ENCODE measurements around the gene WDFY2. TPM values are rescaled to one million over a fixed set of nuclear protein-coding genes. Genes with fewer than 3 reads are reported as not detected.

WDFY2 gene
- total RNA-seq, 1 donor: 11.9 TPM

DNA sequence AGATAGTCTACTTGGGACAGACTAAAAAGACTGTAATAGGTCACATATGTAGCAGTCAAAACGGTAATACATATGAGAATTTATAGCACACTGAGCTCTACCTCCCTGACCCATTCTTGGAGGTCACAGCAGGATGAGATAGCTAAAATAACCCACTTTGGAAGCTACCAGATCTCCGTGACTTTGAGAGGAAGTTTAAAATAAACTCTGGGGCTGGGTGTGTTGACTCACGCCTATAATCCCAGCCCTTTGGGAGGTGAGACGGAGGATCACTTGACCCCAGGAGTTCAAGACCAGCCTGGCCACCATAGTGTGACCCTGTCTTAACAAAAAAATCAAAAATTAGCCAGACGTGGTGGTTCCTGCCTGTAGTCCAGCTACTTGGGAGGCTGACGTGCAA, 174.4 kb downstream of the WDFY2 start:
- no peaks in the 10 kb centered on the region for H3K79me2 ChIP-seq (ENCODE audit: insufficient read depth, low read length)
- peak; percentile 44 for DNase-seq (ENCODE audit: insufficient read length, low spot score, missing footprints)
- no peaks in the 10 kb centered on the region for H3K27me3 ChIP-seq (ENCODE audit: insufficient read depth, low read length)
- H3K27ac ChIP-seq (ENCODE audit: low read depth, low read length): no peak overlapping the region
- H2AFZ ChIP-seq (ENCODE audit: low read length): no peak overlapping the region
- H4K20me1 ChIP-seq (ENCODE audit: insufficient read depth, low read length): no peaks in the 10 kb centered on the region
- H3K4me3 ChIP-seq (ENCODE audit: insufficient read depth, low read length): no peak overlapping the region
- H3K4me2 ChIP-seq (ENCODE audit: insufficient read depth, low read length): no peak overlapping the region
- H3K4me1 ChIP-seq (ENCODE audit: insufficient read depth, low read length): no peaks in the 10 kb centered on the region
- peaks cover 65% of the 10 kb centered on the region for H3K36me3 ChIP-seq (ENCODE audit: insufficient read depth, low read length)
- H3K9me3 ChIP-seq (ENCODE audit: low read depth, low read length): no peaks in the 10 kb centered on the region
- TF ChIP-seq, protein P1, sequence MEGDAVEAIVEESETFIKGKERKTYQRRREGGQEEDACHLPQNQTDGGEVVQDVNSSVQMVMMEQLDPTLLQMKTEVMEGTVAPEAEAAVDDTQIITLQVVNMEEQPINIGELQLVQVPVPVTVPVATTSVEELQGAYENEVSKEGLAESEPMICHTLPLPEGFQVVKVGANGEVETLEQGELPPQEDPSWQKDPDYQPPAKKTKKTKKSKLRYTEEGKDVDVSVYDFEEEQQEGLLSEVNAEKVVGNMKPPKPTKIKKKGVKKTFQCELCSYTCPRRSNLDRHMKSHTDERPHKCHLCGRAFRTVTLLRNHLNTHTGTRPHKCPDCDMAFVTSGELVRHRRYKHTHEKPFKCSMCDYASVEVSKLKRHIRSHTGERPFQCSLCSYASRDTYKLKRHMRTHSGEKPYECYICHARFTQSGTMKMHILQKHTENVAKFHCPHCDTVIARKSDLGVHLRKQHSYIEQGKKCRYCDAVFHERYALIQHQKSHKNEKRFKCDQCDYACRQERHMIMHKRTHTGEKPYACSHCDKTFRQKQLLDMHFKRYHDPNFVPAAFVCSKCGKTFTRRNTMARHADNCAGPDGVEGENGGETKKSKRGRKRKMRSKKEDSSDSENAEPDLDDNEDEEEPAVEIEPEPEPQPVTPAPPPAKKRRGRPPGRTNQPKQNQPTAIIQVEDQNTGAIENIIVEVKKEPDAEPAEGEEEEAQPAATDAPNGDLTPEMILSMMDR (IDR thresholded peaks at IDR 0.05; ENCODE audit: extremely low read depth, low read depth, low read length): no peak

DNA sequence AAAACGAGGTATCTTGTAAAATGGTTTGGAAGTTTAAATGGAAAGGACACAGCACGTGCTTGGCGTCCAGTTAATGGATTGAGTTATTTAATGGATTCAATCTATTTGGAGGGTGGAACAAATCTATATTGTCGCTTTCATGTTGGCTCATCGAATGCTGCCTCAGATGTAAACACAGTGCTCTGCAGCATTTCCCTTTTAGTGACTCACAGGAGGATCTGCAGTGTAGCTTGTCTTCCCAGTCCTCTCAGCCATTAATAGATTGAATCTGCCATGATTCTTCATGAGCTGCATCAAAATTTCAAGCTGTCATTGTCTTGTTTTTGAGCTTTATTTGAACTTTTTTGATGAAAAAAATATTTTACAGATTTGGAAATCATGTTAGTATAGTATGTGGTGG, 175.0 kb downstream of the WDFY2 start:
- TF ChIP-seq, protein P1 (IDR thresholded peaks at IDR 0.05; ENCODE audit: extremely low read depth, low read depth, low read length): no peak
- Histone ChIP-seq H3K4me1 (ENCODE audit: insufficient read depth, low read length) (peaks cover 4% of the 10 kb centered on the region), H3K27ac (ENCODE audit: low read depth, low read length) (no peak overlapping the region), H3K27me3 (ENCODE audit: insufficient read depth, low read length) (no peaks in the 10 kb centered on the region), H3K79me2 (ENCODE audit: insufficient read depth, low read length) (no peaks in the 10 kb centered on the region), H3K36me3 (ENCODE audit: insufficient read depth, low read length) (peaks cover 65% of the 10 kb centered on the region), H3K4me3 (ENCODE audit: insufficient read depth, low read length) (no peak overlapping the region), H2AFZ (ENCODE audit: low read length) (no peak overlapping the region), H3K9me3 (ENCODE audit: low read depth, low read length) (no peaks in the 10 kb centered on the region), H3K4me2 (ENCODE audit: insufficient read depth, low read length) (no peak overlapping the region), H4K20me1 (ENCODE audit: insufficient read depth, low read length) (no peaks in the 10 kb centered on the region)
- peak; percentile 76 for DNase-seq (ENCODE audit: insufficient read length, low spot score, missing footprints)

DNA sequence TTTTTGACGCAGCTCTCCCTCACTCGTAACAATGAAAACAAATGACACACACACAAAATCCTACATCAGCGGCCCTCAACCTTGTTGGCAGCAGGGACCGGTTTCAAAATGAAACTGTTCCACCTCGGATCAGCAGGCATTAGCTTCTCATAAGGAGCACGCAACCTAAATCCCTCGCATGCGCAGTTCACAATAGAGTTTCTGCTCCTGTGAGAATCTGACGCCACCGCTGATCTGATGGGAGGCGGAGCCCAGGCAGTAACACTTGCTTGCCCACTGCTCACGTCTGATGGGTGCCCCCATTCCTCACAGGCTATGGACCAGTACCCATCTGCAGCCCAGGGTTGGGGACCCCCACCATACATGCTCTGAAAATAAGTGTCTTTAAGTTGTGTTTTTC, 176.3 kb downstream of the WDFY2 start:
- no peaks in the 10 kb centered on the region for H3K27me3 ChIP-seq (ENCODE audit: insufficient read depth, low read length)
- no peaks in the 10 kb centered on the region for H4K20me1 ChIP-seq (ENCODE audit: insufficient read depth, low read length)
- peaks cover 57% of the 10 kb centered on the region for H3K36me3 ChIP-seq (ENCODE audit: insufficient read depth, low read length)
- peak overlapping the region; percentile 19 for H3K4me2 ChIP-seq (ENCODE audit: insufficient read depth, low read length)
- H3K79me2 ChIP-seq (ENCODE audit: insufficient read depth, low read length): no peaks in the 10 kb centered on the region
- no peak overlapping the region for H2AFZ ChIP-seq (ENCODE audit: low read length)
- no peak for DNase-seq (ENCODE audit: insufficient read length, low spot score, missing footprints)
- H3K27ac ChIP-seq (ENCODE audit: low read depth, low read length): peak overlapping the region; percentile 44
- TF ChIP-seq, protein P1 (IDR thresholded peaks at IDR 0.05; ENCODE audit: extremely low read depth, low read depth, low read length): no peak
- H3K4me1 ChIP-seq (ENCODE audit: insufficient read depth, low read length): peaks cover 14% of the 10 kb centered on the region
- peak overlapping the region; percentile 7 for H3K4me3 ChIP-seq (ENCODE audit: insufficient read depth, low read length)
- H3K9me3 ChIP-seq (ENCODE audit: low read depth, low read length): no peaks in the 10 kb centered on the region

DNA sequence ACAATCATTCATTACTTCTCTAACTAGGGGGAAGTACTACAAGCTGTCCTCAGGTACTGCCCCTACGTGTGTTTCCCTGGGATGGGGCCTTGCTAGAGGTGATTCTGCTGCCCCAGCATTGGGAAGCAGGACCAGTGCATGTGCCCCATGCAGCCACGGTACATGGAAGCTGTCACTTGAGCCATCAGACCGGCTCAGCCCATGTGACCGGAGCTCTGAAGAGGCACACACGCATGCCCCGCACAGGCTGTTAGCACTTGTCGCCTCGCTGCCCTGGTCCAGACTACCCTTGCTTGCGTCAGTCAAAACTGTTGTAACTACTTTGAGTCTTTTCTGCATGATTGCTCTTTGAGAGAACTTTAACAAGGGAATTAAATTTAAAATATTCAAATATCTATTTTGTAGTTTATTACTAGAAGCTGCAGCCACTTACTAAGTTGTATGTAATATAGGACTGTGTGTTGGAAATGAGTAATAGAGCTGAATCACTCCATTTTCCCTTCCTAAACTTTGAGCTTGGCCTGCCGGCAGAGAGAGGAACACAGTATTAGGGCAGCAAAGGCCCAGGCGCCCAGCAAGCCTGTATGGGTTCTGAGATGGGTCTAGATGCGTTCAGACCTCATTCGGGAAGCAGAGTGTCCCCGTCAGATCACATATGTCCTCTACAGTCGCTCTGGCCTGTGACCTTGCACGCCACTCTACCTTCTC, 177.5 kb downstream of the WDFY2 start:
- Histone ChIP-seq H3K4me3 (ENCODE audit: insufficient read depth, low read length) (no peak overlapping the region), H4K20me1 (ENCODE audit: insufficient read depth, low read length) (no peaks in the 10 kb centered on the region), H3K36me3 (ENCODE audit: insufficient read depth, low read length) (peaks cover 55% of the 10 kb centered on the region), H3K4me1 (ENCODE audit: insufficient read depth, low read length) (peaks cover 14% of the 10 kb centered on the region), H3K79me2 (ENCODE audit: insufficient read depth, low read length) (no peaks in the 10 kb centered on the region), H3K27ac (ENCODE audit: low read depth, low read length) (peak overlapping the region; percentile 23), H3K4me2 (ENCODE audit: insufficient read depth, low read length) (no peak overlapping the region), H3K27me3 (ENCODE audit: insufficient read depth, low read length) (no peaks in the 10 kb centered on the region), H2AFZ (ENCODE audit: low read length) (no peak overlapping the region), H3K9me3 (ENCODE audit: low read depth, low read length) (no peaks in the 10 kb centered on the region)
- DNase-seq (ENCODE audit: insufficient read length, low spot score, missing footprints): peak; percentile 73
- TF ChIP-seq, protein P1 (IDR thresholded peaks at IDR 0.05; ENCODE audit: extremely low read depth, low read depth, low read length): no peak
